CD8-positive, alpha-beta memory T cell (primary cell): Measurements from ENCODE around the gene GPR62. TPM values are rescaled to one million over a fixed set of nuclear protein-coding genes. Genes with fewer than 3 reads are reported as not detected.
A peak's percentile ranks its signal among the peaks of the same experiment; 100 is the strongest.

Source experiments
- CTCF ChIA-PET: fragments of 350-600 bp; sonication (Branson Sonifier 250); formaldehyde crosslinking; loops from one replicate; lab custom pipeline; 2021; ENCODE audit warnings: antibody characterized with exemption; lab: Charles Lee
- POLR2A ChIA-PET: fragments of 350-600 bp; sonication (Branson Sonifier 250); formaldehyde crosslinking; loops from one replicate; lab custom pipeline; 2021; ENCODE audit warnings: antibody characterized with exemption; lab: Charles Lee
- DNase-seq, 5 donors: peaks; one replicate each; pipeline versions ENCODE4 v3.0.0 to v3.0.0-alpha.2; 2020 to 2022; ENCODE audit warnings: mixed read lengths in 1 of 5
- H3K27ac ChIP-seq: one replicate; pipeline ENCODE4 v1.7.0; 2013; ENCODE audit warnings: low read depth, mild to moderate bottlenecking, low read length, moderate library complexity
- H3K27me3 ChIP-seq: 2 replicates; pipeline ENCODE4 v1.7.0; 2013; ENCODE audit warnings: low read length, mild to moderate bottlenecking; ENCODE audit not compliant: insufficient read depth, poor library complexity, severe bottlenecking
- H3K36me3 ChIP-seq: 2 replicates; pipeline ENCODE4 v1.7.0; 2013; ENCODE audit warnings: mild to moderate bottlenecking, low read length, moderate library complexity; ENCODE audit not compliant: insufficient read depth
- H3K4me1 ChIP-seq: 2 replicates; pipeline ENCODE4 v1.7.0; 2013; ENCODE audit warnings: mild to moderate bottlenecking, low read length, moderate library complexity; ENCODE audit not compliant: insufficient read depth
- H3K4me3 ChIP-seq: 2 replicates; pipeline ENCODE4 v1.7.0; 2013; ENCODE audit warnings: mild to moderate bottlenecking, low read length
- H3K9me3 ChIP-seq: 2 replicates; pipeline ENCODE4 v1.7.0; 2013; ENCODE audit warnings: mild to moderate bottlenecking, low read length
- H3K27ac Mint-ChIP-seq, 8 donors: one replicate each; pipeline ENCODE4 v1.8.0; 2020 to 2021; ENCODE audit warnings: mixed read lengths in 8 of 8, mild to moderate bottlenecking in 6 of 8, inconsistent platforms in 3 of 8, moderate library complexity in 3 of 8
- H3K27me3 Mint-ChIP-seq, 2 donors: one replicate each; pipeline ENCODE4 v1.8.0; 2020 to 2021; ENCODE audit warnings: mixed read lengths in 2 of 2, mild to moderate bottlenecking in 1 of 2, moderate library complexity in 1 of 2
- H3K36me3 Mint-ChIP-seq, 3 donors: one replicate each; pipeline ENCODE4 v1.8.0; 2020 to 2021; ENCODE audit warnings: mixed read lengths in 3 of 3, inconsistent platforms in 1 of 3, mild to moderate bottlenecking in 1 of 3
- H3K4me1 Mint-ChIP-seq, 3 donors: one replicate each; pipeline ENCODE4 v1.8.0; 2020 to 2021; ENCODE audit warnings: mixed read lengths in 3 of 3, inconsistent platforms in 1 of 3, mild to moderate bottlenecking in 1 of 3
- H3K4me3 Mint-ChIP-seq, 7 donors: one replicate each; pipeline ENCODE4 v1.8.0; 2020 to 2021; ENCODE audit warnings: mixed read lengths in 7 of 7, mild to moderate bottlenecking in 6 of 7, moderate library complexity in 4 of 7, inconsistent platforms in 2 of 7
- H3K9me3 Mint-ChIP-seq, 5 donors: one replicate each; pipeline ENCODE4 v1.8.0; 2020 to 2022; ENCODE audit warnings: mixed read lengths in 5 of 5, mild to moderate bottlenecking in 3 of 5, moderate library complexity in 2 of 5, inconsistent platforms in 1 of 5
- polyA plus RNA-seq: library from polyadenylated mRNA; unstranded; fragments of 300-500 nt; fragmentation: Illumina TruSeq; gene quantifications from one replicate; pipeline ENCODE4 v1.2.3, GENCODE V29; 2021
- total RNA-seq, 2 experiments: library from RNA; stranded (reverse); gene quantifications; one replicate each; pipeline ENCODE4 v1.2.3, GENCODE V29; 2021

Gene GPR62
- total and polyA plus RNA-seq, 3 experiments from 2014 or later: not detected

DNA sequence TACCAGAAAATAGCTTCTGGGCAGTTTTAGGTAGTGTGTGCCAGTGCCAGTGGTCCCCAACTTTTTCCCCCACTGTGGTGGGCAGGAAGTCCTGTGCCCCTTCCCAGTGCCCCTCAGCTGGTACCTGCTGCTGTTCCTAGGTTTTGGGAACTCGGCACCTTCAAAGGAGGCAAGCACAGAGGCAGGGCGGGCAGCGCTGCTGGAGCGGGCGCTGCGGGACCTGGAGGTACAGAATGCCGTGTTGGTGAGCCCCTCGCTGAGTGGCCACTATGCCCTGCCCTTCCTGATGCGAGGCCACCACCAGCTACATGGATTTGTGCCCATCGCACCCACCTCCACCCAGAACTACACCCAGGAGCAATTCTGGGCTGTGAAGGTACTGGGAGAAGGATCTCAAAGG lies 25.1 kb downstream of the GPR62 start:
- H3K27ac ChIP-seq: no peak overlapping the region
- H3K36me3 Mint-ChIP-seq: peaks cover 0 to 4% (median 1%) of the 10 kb centered on the region in 3 donors
- H3K27me3 ChIP-seq: no peaks in the 10 kb centered on the region
- H3K9me3 ChIP-seq: no peaks in the 10 kb centered on the region
- peaks cover 39 to 47% (median 46%) of the 10 kb centered on the region in 3 donors for H3K4me1 Mint-ChIP-seq
- no peak overlapping the region for H3K4me3 ChIP-seq
- POLR2A ChIA-PET: interaction anchor here (1.1 kb wide), 1 partner anchor 12 kb away, joined by 3 read pairs; no protein-coding TSS in a partner anchor
- H3K27ac Mint-ChIP-seq: no peak overlapping the region
- H3K4me3 Mint-ChIP-seq: no peak overlapping the region
- CTCF ChIA-PET: interaction anchor here (1.2 kb wide), 2 partner anchors 11 to 37 kb away, joined by 3 read pairs; no protein-coding TSS in a partner anchor
- no peaks in the 10 kb centered on the region for H3K36me3 ChIP-seq
- H3K4me1 ChIP-seq: peaks cover 42% of the 10 kb centered on the region
- no peaks in the 10 kb centered on the region for H3K27me3 Mint-ChIP-seq
- H3K9me3 Mint-ChIP-seq: no peaks in the 10 kb centered on the region
- DNase-seq: no peak

DNA sequence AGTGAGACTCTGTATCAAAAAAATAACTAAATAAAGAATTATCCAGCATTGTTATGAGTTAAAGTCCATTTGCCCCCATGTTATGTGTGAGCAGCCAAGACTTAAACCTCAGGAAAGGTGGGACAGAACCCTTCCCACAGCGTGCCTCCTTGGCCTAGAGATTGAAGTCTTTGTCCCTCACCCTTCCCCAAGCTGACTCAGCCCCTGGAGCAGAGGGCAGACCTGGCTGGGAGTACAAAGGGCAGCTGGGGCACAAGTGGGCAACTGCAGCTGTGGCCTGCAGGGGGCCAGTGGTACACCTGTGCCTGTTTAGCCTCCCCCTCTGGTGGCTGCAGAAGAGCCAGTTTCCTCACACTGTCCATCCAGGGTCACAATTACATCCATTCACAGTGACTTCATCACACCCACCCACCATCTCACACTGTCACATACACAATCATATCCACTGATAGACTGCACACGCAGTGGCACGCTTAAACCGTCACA lies 27.2 kb downstream of the GPR62 start:
- Histone ChIP-seq H3K4me3 (peak overlapping the region; percentile 87), H3K27ac (peak overlapping the region; percentile 77), H3K36me3 (no peaks in the 10 kb centered on the region), H3K27me3 (no peaks in the 10 kb centered on the region), H3K4me1 (peaks cover 23% of the 10 kb centered on the region), H3K9me3 (no peaks in the 10 kb centered on the region)
- ChIA-PET CTCF (interaction anchor here (0.6 to 3.9 kb wide), 10 partner anchors 8 to 1413 kb away, joined by 3 to 43 read pairs (median 6); partner anchors contain the start of genes ABHD14A, ABHD14B, DUSP7 and HEMK1), POLR2A (interaction anchor here (1.0 to 2.1 kb wide), 6 partner anchors 8 to 41 kb away, joined by 4 to 14 read pairs (median 9); partner anchors contain the start of genes ABHD14A, ABHD14B, PARP3 and PCBP4)
- Mint-ChIP-seq H3K4me1 (peaks cover 25 to 32% (median 31%) of the 10 kb centered on the region in 3 donors), H3K36me3 (peaks cover 0 to 1% (median 0%) of the 10 kb centered on the region in 3 donors), H3K27ac (peak overlapping the region; percentile 57 to 98 (median 92)), H3K27me3 (no peaks in the 10 kb centered on the region), H3K4me3 (peak overlapping the region; percentile 83 to 96 (median 93)), H3K9me3 (no peaks in the 10 kb centered on the region)
- peak in 1 of 5 donors; percentile 23 for DNase-seq

- H3K4me3 ChIP-seq: peak within 1 kb of the TSS; percentile 87
- Mint-ChIP-seq H3K9me3 (no peaks in the 10 kb centered on the region), H3K36me3 (peaks cover 0 to 1% (median 0%) of the 10 kb centered on the region in 3 donors), H3K4me3 (peak within 1 kb of the TSS; percentile 83 to 96 (median 93)), H3K4me1 (peaks cover 24 to 29% (median 29%) of the 10 kb centered on the region in 3 donors), H3K27ac (peak within 1 kb of the TSS; percentile 57 to 99 (median 94)), H3K27me3 (no peaks in the 10 kb centered on the region)
- no peaks in the 10 kb centered on the region for H3K36me3 ChIP-seq
- ChIA-PET POLR2A (interaction anchor here (1.0 to 2.1 kb wide), 7 partner anchors 9 to 74 kb away, joined by 4 to 14 read pairs (median 6); partner anchors contain the start of genes ABHD14A, ABHD14B, PARP3 and PCBP4), CTCF (interaction anchor here (0.6 to 3.9 kb wide), 11 partner anchors 9 to 1414 kb away, joined by 3 to 43 read pairs (median 5); partner anchors contain the start of genes ABHD14A, ABHD14B, DUSP7 and HEMK1)
- H3K27me3 ChIP-seq: no peaks in the 10 kb centered on the region
- peaks cover 20% of the 10 kb centered on the region for H3K4me1 ChIP-seq
- H3K9me3 ChIP-seq: no peaks in the 10 kb centered on the region
- peak; percentile 63 to 81 (median 72) for DNase-seq
- peak within 1 kb of the TSS; percentile 77 for H3K27ac ChIP-seq
Observed at GRCh38 chr3:51982838-51983577, 27.8 kb downstream of the GPR62 start, which contains the start of gene ACY1. ACY1 (plus strand) TSS chr3:51983535; CDS start chr3:51984065, 530 bp downstream.

GRCh38 chr3:51983578-51984268 lies 28.5 kb downstream of the GPR62 start:
- peaks cover 0 to 1% (median 0%) of the 10 kb centered on the region in 3 donors for H3K36me3 Mint-ChIP-seq
- H3K4me1 Mint-ChIP-seq: peaks cover 24 to 29% (median 29%) of the 10 kb centered on the region in 3 donors
- POLR2A ChIA-PET: interaction anchor here (0.7 to 2.1 kb wide), 7 partner anchors 9 to 214 kb away, joined by 3 to 14 read pairs (median 6); partner anchors contain the start of genes ABHD14A, ABHD14B, PARP3 and PCBP4

GRCh38 chr3:51984269-51984647 lies 29.1 kb downstream of the GPR62 start:
- ChIA-PET CTCF (interaction anchor here (0.7 to 3.9 kb wide), 7 partner anchors 10 to 354 kb away, joined by 3 to 43 read pairs (median 4); partner anchors contain the start of genes ABHD14A and ABHD14B), POLR2A (interaction anchor here (0.7 to 2.1 kb wide), 3 partner anchors 10 to 213 kb away, joined by 3 to 14 read pairs (median 6); partner anchors contain the start of genes ABHD14A, ABHD14B and PCBP4)
- H3K27me3 Mint-ChIP-seq: no peaks in the 10 kb centered on the region
- H3K4me1 Mint-ChIP-seq: peaks cover 23 to 29% (median 25%) of the 10 kb centered on the region in 3 donors
- no peaks in the 10 kb centered on the region for H3K9me3 Mint-ChIP-seq
- peak overlapping the region in 6 of 8 donors; percentile 57 to 94 (median 91) for H3K27ac Mint-ChIP-seq
- peaks cover 20% of the 10 kb centered on the region for H3K4me1 ChIP-seq
- peak overlapping the region in 6 of 7 donors; percentile 68 to 95 (median 90) for H3K4me3 Mint-ChIP-seq
- H3K27me3 ChIP-seq: no peaks in the 10 kb centered on the region
- peak overlapping the region; percentile 87 for H3K4me3 ChIP-seq
- H3K36me3 ChIP-seq: no peaks in the 10 kb centered on the region
- H3K27ac ChIP-seq: peak overlapping the region; percentile 77
- no peaks in the 10 kb centered on the region for H3K9me3 ChIP-seq
- no peak for DNase-seq
- peaks cover 0 to 1% (median 0%) of the 10 kb centered on the region in 3 donors for H3K36me3 Mint-ChIP-seq

More at GRCh38 chr3:51983578-51984268, 28.5 kb downstream of the GPR62 start:
- no peaks in the 10 kb centered on the region for H3K9me3 Mint-ChIP-seq
- peak overlapping the region; percentile 87 for H3K4me3 ChIP-seq
- H3K27me3 Mint-ChIP-seq: no peaks in the 10 kb centered on the region
- DNase-seq: no peak
- no peaks in the 10 kb centered on the region for H3K36me3 ChIP-seq
- no peaks in the 10 kb centered on the region for H3K27me3 ChIP-seq
- peak overlapping the region; percentile 77 for H3K27ac ChIP-seq
- peak overlapping the region; percentile 57 to 99 (median 90) for H3K27ac Mint-ChIP-seq
- peaks cover 20% of the 10 kb centered on the region for H3K4me1 ChIP-seq
- CTCF ChIA-PET: interaction anchor here (0.7 to 3.9 kb wide), 11 partner anchors 8 to 355 kb away, joined by 3 to 43 read pairs (median 4); partner anchors contain the start of genes ABHD14A, ABHD14B and RRP9
- H3K4me3 Mint-ChIP-seq: peak overlapping the region; percentile 80 to 96 (median 93)
- H3K9me3 ChIP-seq: no peaks in the 10 kb centered on the region

GRCh38 chr3:51985063-51985462 lies 29.9 kb downstream of the GPR62 start:
- Mint-ChIP-seq H3K36me3 (peaks cover 0 to 1% (median 0%) of the 10 kb centered on the region in 3 donors), H3K27me3 (no peaks in the 10 kb centered on the region), H3K4me3 (peak overlapping the region in 6 of 7 donors; percentile 16 to 84 (median 41)), H3K27ac (peak overlapping the region in 7 of 8 donors; percentile 53 to 94 (median 76)), H3K9me3 (no peaks in the 10 kb centered on the region), H3K4me1 (peaks cover 23 to 29% (median 25%) of the 10 kb centered on the region in 3 donors)
- no peaks in the 10 kb centered on the region for H3K36me3 ChIP-seq
- POLR2A ChIA-PET: no interaction called here
- no peak overlapping the region for H3K27ac ChIP-seq
- no peak overlapping the region for H3K4me3 ChIP-seq
- CTCF ChIA-PET: interaction anchor here (1.8 to 3.9 kb wide), 2 partner anchors 11 to 354 kb away, joined by 5 to 43 read pairs; partner anchors contain the start of genes ABHD14A and ABHD14B
- no peaks in the 10 kb centered on the region for H3K9me3 ChIP-seq
- no peak for DNase-seq
- peaks cover 20% of the 10 kb centered on the region for H3K4me1 ChIP-seq
- no peaks in the 10 kb centered on the region for H3K27me3 ChIP-seq
